SK-N-SH treated with all-trans-retinoic acid at 6 μM for 48 hours (cell line): ENCODE measurements around the gene FCHSD2.

ENCODE experiments used
- ATAC-seq: fragments of 200-7000 bp; cut with Tn5 transposase; 3 replicates; pipeline ENCODE4 v1.9.1; 2020; ENCODE audit warnings: mild to moderate bottlenecking, moderate library complexity
- ARNTL ChIP-seq: fragments of 450-650 bp; formaldehyde crosslinking; IDR thresholded peaks from 2 replicates; pipeline ENCODE4 v1.5.0; 2020; ENCODE audit warnings: low read depth, mild to moderate bottlenecking, moderate library complexity, borderline replicate concordance
- BACH2 ChIP-seq: fragments of 250-450 bp; sonication (Bioruptor Pico); IDR thresholded peaks from 2 replicates; pipeline ENCODE4 v1.9.0; 2021; ENCODE audit warnings: mild to moderate bottlenecking, borderline replicate concordance
- CSDC2 ChIP-seq: fragments of 250-450 bp; sonication (Bioruptor Pico); IDR thresholded peaks from 2 replicates; pipeline ENCODE4 v1.5.0; 2020; ENCODE audit warnings: mild to moderate bottlenecking, moderate library complexity
- CSRNP3 ChIP-seq: fragments of 250-450 bp; sonication (Bioruptor Pico); IDR thresholded peaks from 2 replicates; pipeline ENCODE4 v1.5.1; 2021; ENCODE audit warnings: mild to moderate bottlenecking, moderate library complexity
- ESRRG ChIP-seq: fragments of 250-450 bp; sonication (Bioruptor Pico); IDR thresholded peaks from 2 replicates; pipeline ENCODE4 v1.6.1; 2021; ENCODE audit warnings: mild to moderate bottlenecking
- GLIS3 ChIP-seq: fragments of 250-450 bp; sonication (Bioruptor Pico); IDR thresholded peaks from 2 replicates; pipeline ENCODE4 v1.5.0; 2020; ENCODE audit warnings: mild to moderate bottlenecking, moderate library complexity
- ISL1 ChIP-seq: fragments of 250-450 bp; sonication (Bioruptor Pico); IDR thresholded peaks from 2 replicates; pipeline ENCODE4 v2.1.2; 2022; ENCODE audit warnings: mild to moderate bottlenecking, moderate library complexity
- OSR1 ChIP-seq: fragments of 250-450 bp; sonication (Bioruptor Pico); IDR thresholded peaks from 2 replicates; pipeline ENCODE4 v1.8.0; 2022; ENCODE audit warnings: moderate library complexity, mild to moderate bottlenecking, inconsistent platforms
- PATZ1 ChIP-seq: fragments of 250-450 bp; sonication (Bioruptor Pico); IDR thresholded peaks from 2 replicates; pipeline ENCODE4 v1.8.0; 2020; ENCODE audit warnings: mild to moderate bottlenecking, moderate library complexity, borderline replicate concordance
- POU6F1 ChIP-seq: fragments of 250-450 bp; sonication (Bioruptor Pico); IDR thresholded peaks from 2 replicates; pipeline ENCODE4 v1.8.0; 2021; ENCODE audit warnings: low read depth, mild to moderate bottlenecking, moderate library complexity, borderline replicate concordance
- PPARA ChIP-seq: fragments of 250-450 bp; sonication (Bioruptor Pico); IDR thresholded peaks from 2 replicates; pipeline ENCODE4 v1.5.0; 2020; ENCODE audit warnings: mild to moderate bottlenecking, borderline replicate concordance
- SNAI2 ChIP-seq: fragments of 250-450 bp; sonication (Bioruptor Pico); IDR thresholded peaks from 2 replicates; pipeline ENCODE4 v1.5.0; 2020; ENCODE audit warnings: mild to moderate bottlenecking, moderate library complexity
- TCF4 ChIP-seq: fragments of 250-450 bp; sonication (Bioruptor Pico); IDR thresholded peaks from 2 replicates; pipeline ENCODE4 v1.8.0; 2021; ENCODE audit warnings: mild to moderate bottlenecking, moderate library complexity, borderline replicate concordance
- TSHZ2 ChIP-seq: fragments of 250-450 bp; sonication (Bioruptor Pico); IDR thresholded peaks from 2 replicates; pipeline ENCODE4 v1.5.0; 2020; ENCODE audit warnings: mild to moderate bottlenecking, moderate library complexity
- ZC3H10 ChIP-seq: fragments of 250-450 bp; sonication (Bioruptor Pico); IDR thresholded peaks from 2 replicates; pipeline ENCODE4 v1.5.1; 2021; ENCODE audit warnings: mild to moderate bottlenecking, moderate library complexity
- ZFP3 ChIP-seq: fragments of 250-450 bp; sonication (Bioruptor Pico); IDR thresholded peaks from 2 replicates; pipeline ENCODE4 v1.5.0; 2020; ENCODE audit warnings: mild to moderate bottlenecking, moderate library complexity
- ZFP30 ChIP-seq: fragments of 450-650 bp; formaldehyde crosslinking; IDR thresholded peaks from 2 replicates; pipeline ENCODE4 v1.5.0; 2022; ENCODE audit warnings: mild to moderate bottlenecking, moderate library complexity
- ZNF565 ChIP-seq: fragments of 450-650 bp; formaldehyde crosslinking; conservative IDR thresholded peaks from 2 replicates; pipeline ENCODE4 v1.5.0; 2020; ENCODE audit warnings: low read depth, mild to moderate bottlenecking, moderate library complexity
- ZNF70 ChIP-seq: fragments of 450-650 bp; formaldehyde crosslinking; IDR thresholded peaks from 2 replicates; pipeline ENCODE4 v1.5.0; 2020; ENCODE audit warnings: mild to moderate bottlenecking, moderate library complexity
- ZNF8 ChIP-seq: fragments of 450-650 bp; formaldehyde crosslinking; IDR thresholded peaks from 2 replicates; pipeline ENCODE4 v1.5.0; 2020; ENCODE audit warnings: mild to moderate bottlenecking, moderate library complexity

Gene FCHSD2

GRCh38 chr11:72886619-72887018 lies 255.5 kb downstream of the FCHSD2 start:
- no peak for ATAC-seq
- no peak for TF ChIP-seq BACH2
- TF ChIP-seq, all 23 proteins: peak for 0

GRCh38 chr11:72885749-72886609 lies 256.1 kb downstream of the FCHSD2 start:
- TF ChIP-seq CSDC2 (CRISPR knock-in tag) = no peak
- no peak for ATAC-seq

- ATAC-seq = no peak
- no peak for TF ChIP-seq PPARA (CRISPR knock-in tag)
- no peak for TF ChIP-seq ZFP3
- TF ChIP-seq TSHZ2 (CRISPR knock-in tag) = no peak
- TF ChIP-seq PATZ1 (CRISPR knock-in tag) = no peak
- no peak for TF ChIP-seq ZC3H10
- TF ChIP-seq GLIS3 (CRISPR knock-in tag) = no peak
- no peak for TF ChIP-seq CSDC2 (CRISPR knock-in tag)
- TF ChIP-seq TCF4 (CRISPR knock-in tag) = no peak
- no peak for TF ChIP-seq ZNF8 (CRISPR knock-in tag)
- no peak for TF ChIP-seq SNAI2 (CRISPR knock-in tag)
- TF ChIP-seq BACH2 = no peak
- TF ChIP-seq POU6F1 (CRISPR knock-in tag) = no peak
- TF ChIP-seq ZNF70 (CRISPR knock-in tag) = no peak
- no peak for TF ChIP-seq ZFP30 (CRISPR knock-in tag)
Measured at GRCh38 chr11:72876147-72876546, 266.0 kb downstream of the FCHSD2 start.

GRCh38 chr11:72875736-72876135 lies 266.4 kb downstream of the FCHSD2 start:
- no peak for TF ChIP-seq ZNF8 (CRISPR knock-in tag)
- no peak for TF ChIP-seq ISL1 (CRISPR knock-in tag)
- TF ChIP-seq ZFP30 (CRISPR knock-in tag) = no peak
- no peak for TF ChIP-seq SNAI2 (CRISPR knock-in tag)
- TF ChIP-seq ESRRG = no peak
- TF ChIP-seq TCF4 (CRISPR knock-in tag) = no peak
- TF ChIP-seq TSHZ2 (CRISPR knock-in tag) = no peak
- ATAC-seq = no peak

- no peak for TF ChIP-seq CSDC2 (CRISPR knock-in tag)
- no peak for TF ChIP-seq ZNF565 (CRISPR knock-in tag)
- TF ChIP-seq ZNF70 (CRISPR knock-in tag) = no peak
- no peak for TF ChIP-seq GLIS3 (CRISPR knock-in tag)
- no peak for TF ChIP-seq PPARA (CRISPR knock-in tag)
- no peak for TF ChIP-seq ARNTL (CRISPR knock-in tag)
- TF ChIP-seq OSR1 (CRISPR knock-in tag) = no peak
- no peak for TF ChIP-seq ZFP30 (CRISPR knock-in tag)
- no peak for TF ChIP-seq CSRNP3 (CRISPR knock-in tag)
- TF ChIP-seq ZFP3 = no peak
- TF ChIP-seq ESRRG = no peak
- no peak for ATAC-seq
Measured at GRCh38 chr11:72872012-72872411, 270.1 kb downstream of the FCHSD2 start.
